Heart right ventricle (tissue), 16 donors: ENCODE results near the gene DOHH. TPM values are rescaled to one million over a fixed set of nuclear protein-coding genes. Genes with fewer than 3 reads are reported as not detected.

Experiments
- ATAC-seq, 8 donors: fragments of 200-7000 bp; cut with Tn5 transposase; one replicate each; pipeline ENCODE4 v1.9.1; 2020; ENCODE audit warnings: mild to moderate bottlenecking in 8 of 8, moderate library complexity in 8 of 8, moderate number of reproducible peaks in 1 of 8
- DNase-seq, 2 donors: peaks; one replicate each; pipeline ENCODE4 v3.0.0-alpha.2; 2020
- H3K27ac ChIP-seq, 10 donors: fragments of 200-600 bp; sonication (generic) in 2 of 10; one replicate each; pipeline versions ENCODE4 v1.5.0 to v1.8.0; 2020 to 2022; ENCODE audit warnings: mild to moderate bottlenecking in 3 of 10
- H3K27me3 ChIP-seq, 7 donors: fragments of 200-600 bp; one replicate each; pipeline ENCODE4 v1.8.0; 2021 to 2022; ENCODE audit warnings: mild to moderate bottlenecking in 2 of 7
- H3K36me3 ChIP-seq, 9 donors: fragments of 200-600 bp; sonication (generic) in 1 of 9; one replicate each; pipeline versions ENCODE4 v1.5.0 to v1.8.0; 2020 to 2022; ENCODE audit warnings: mild to moderate bottlenecking in 2 of 9
- H3K4me1 ChIP-seq, 9 donors: fragments of 200-600 bp; sonication (generic) in 1 of 9; one replicate each; pipeline versions ENCODE4 v1.5.0 to v1.8.0; 2020 to 2022; ENCODE audit warnings: mild to moderate bottlenecking in 4 of 9
- H3K4me3 ChIP-seq, 10 donors: fragments of 200-600 bp; sonication (generic) in 2 of 10; one replicate each; pipeline versions ENCODE4 v1.5.0 to v1.8.0; 2020 to 2022; ENCODE audit warnings: mild to moderate bottlenecking in 7 of 10, moderate library complexity in 2 of 10
- H3K9me3 ChIP-seq, 11 donors: fragments of 200-600 bp in 10 of 11; sonication (generic) in 2 of 11; one replicate each; pipeline versions ENCODE4 v1.5.0 to v1.8.0; 2013 to 2022; ENCODE audit warnings: mild to moderate bottlenecking in 2 of 11, control low read depth in 1 of 11, moderate library complexity in 1 of 11
- CTCF ChIP-seq, 9 donors: fragments of 200-600 bp; sonication (generic) in 2 of 9; IDR thresholded peaks; one replicate each; pipeline versions ENCODE4 v1.5.0 to v1.8.0; 2021 to 2022; ENCODE audit warnings: antibody characterized with exemption in 9 of 9, mild to moderate bottlenecking in 5 of 9, moderate library complexity in 1 of 9
- WGBS, 2 donors: extraction: QIAGEN DNeasy Blood & Tissue Kit; methylation state at CpG; one replicate each; pipeline ENCODE4 v1.1.7; 2013; ENCODE audit warnings: inconsistent platforms in 1 of 2; 5-methylcytosine and 5-hydroxymethylcytosine counted together
- intact Hi-C, 10 donors: fragments of 100-400 bp; cut with DNase I; formaldehyde crosslinking; loops; one replicate each; pipeline versions ENCODE4 v1.11.1 to v1.14.2; 2022
- polyA plus RNA-seq, 2 donors: library from polyadenylated mRNA; stranded (reverse); fragments of 200-250 nt; gene quantifications; one replicate each; pipeline ENCODE4 v1.2.3, GENCODE V29; 2013
- total RNA-seq, 10 donors: library from RNA; stranded (reverse); fragmentation: NEBNext Ultra II Directional in 3 of 10; extraction: Animal tissue kit (Norgen Biotek cat#: 25700) in 3 of 10; gene quantifications; one replicate each; pipeline versions ENCODE4 v1.2.1 to v1.2.4, GENCODE V29; 2021 to 2023
- donor health status: Arrhythmogenic right ventricular cardiomyopathy.
- donor health status: ischemic (EF 13 %, LVEDD 7.1; RV severe dilation, severe dysfunction).
- donor health status: healthy with polysubstance abuse.
- donor health status: DM: no; HTN: yes; CAD: no.
- donor health status: DM: no; HTN: no; CAD: no.
- donor health status: ischemic (EF 25% LVEDD 6.9; RV normal size, moderate dysfunction).
- donor health status: ischemic (EF 25% LVEDD 5.7; RV mildly dilated, moderate dysfunction).
- donor health status: healthy.
- donor health status: DM: yes; HTN: yes; CAD: no.
- donor health status: Ischemic cardiomyopathy.
- donor health status: ischemic (EF 35%, LVEDD 5.7; RV mildly dilated, moderate dysfunction).
- donor health status: nonischemic (EF 11% LVEDD 7.7; RV severe dilation, severe dysfunction).
- donor health status: DM: yes; HTN: yes; CAD: no.
- donor health status: PGD.
- donor health status: ischemic (EF 29% LVEDD 5.4; RV normal size, mild dysfunction).
- donor health status: nonischemic (EF 23%, LVEDD 6.1; RV moderate dilation, normal function).

DOHH gene
- total and polyA plus RNA-seq, 12 donors, result 7.2 to 30.4 (median 10.3) TPM

GRCh38 chr19:3503036-3503572 lies 2.6 kb upstream of the DOHH start:
- ATAC-seq (no peak), DNase-seq (no peak)
- Histone ChIP-seq H3K27me3 (no peaks in the 10 kb centered on the region), H3K4me3 (no peak overlapping the region), H3K9me3 (no peaks in the 10 kb centered on the region), H3K36me3 (no peaks in the 10 kb centered on the region), H3K27ac (no peak overlapping the region), H3K4me1 (peaks cover 4 to 39% (median 31%) of the 10 kb centered on the region in 9 donors)
- intact Hi-C loops, result loop anchor here in 1 of 10 donors (10.0 kb wide), 1 partner anchor 1568 kb away; no protein-coding TSS in a partner anchor
- TF ChIP-seq CTCF (IDR thresholded peaks at IDR 0.05), result no peak
- 74 to 75% methylated on average over 13 of the region's 13 CpGs for WGBS, 2 donors

GRCh38 chr19:3501780-3502179 lies 1.3 kb upstream of the DOHH start:
- 89 to 90% methylated on average over 3 of the region's 3 CpGs for WGBS, 2 donors

GRCh38 chr19:3499738-3500428 lies 591 bp downstream of the DOHH start:
- WGBS, 2 donors, result 22 to 27% methylated on average over 18 of the region's 18 CpGs
- no peak for TF ChIP-seq CTCF (IDR thresholded peaks at IDR 0.05)
- H3K4me3 ChIP-seq, result peak overlapping the region; percentile 81 to 100 (median 91)
- peaks cover 0 to 18% (median 12%) of the 10 kb centered on the region in 9 donors for H3K4me1 ChIP-seq
- DNase-seq (no peak), ATAC-seq (peak in 3 of 8 donors; percentile 5 to 24 (median 6))
- intact Hi-C loops, result loop anchor here in 1 of 10 donors (10.0 kb wide), 1 partner anchor 1565 kb away; no protein-coding TSS in a partner anchor
- H3K27ac ChIP-seq, result peak overlapping the region in 9 of 10 donors; percentile 91 to 99 (median 95)
- H3K9me3 ChIP-seq, result no peaks in the 10 kb centered on the region
- no peaks in the 10 kb centered on the region for H3K27me3 ChIP-seq
- peaks cover 0 to 26% (median 17%) of the 10 kb centered on the region in 9 donors for H3K36me3 ChIP-seq

More at GRCh38 chr19:3501780-3502179, 1.3 kb upstream of the DOHH start:
- DNase-seq, result no peak
- peaks cover 0 to 7% (median 0%) of the 10 kb centered on the region in 9 donors for H3K36me3 ChIP-seq
- intact Hi-C loops, result loop anchor here in 1 of 10 donors (10.0 kb wide), 1 partner anchor 1567 kb away; no protein-coding TSS in a partner anchor
- no peak for ATAC-seq
- H3K4me3 ChIP-seq, result no peak overlapping the region
- H3K9me3 ChIP-seq, result no peaks in the 10 kb centered on the region
- H3K27ac ChIP-seq, result no peak overlapping the region
- TF ChIP-seq CTCF (IDR thresholded peaks at IDR 0.05), result no peak
- H3K4me1 ChIP-seq, result peaks cover 0 to 27% (median 23%) of the 10 kb centered on the region in 9 donors
- no peaks in the 10 kb centered on the region for H3K27me3 ChIP-seq

DNA sequence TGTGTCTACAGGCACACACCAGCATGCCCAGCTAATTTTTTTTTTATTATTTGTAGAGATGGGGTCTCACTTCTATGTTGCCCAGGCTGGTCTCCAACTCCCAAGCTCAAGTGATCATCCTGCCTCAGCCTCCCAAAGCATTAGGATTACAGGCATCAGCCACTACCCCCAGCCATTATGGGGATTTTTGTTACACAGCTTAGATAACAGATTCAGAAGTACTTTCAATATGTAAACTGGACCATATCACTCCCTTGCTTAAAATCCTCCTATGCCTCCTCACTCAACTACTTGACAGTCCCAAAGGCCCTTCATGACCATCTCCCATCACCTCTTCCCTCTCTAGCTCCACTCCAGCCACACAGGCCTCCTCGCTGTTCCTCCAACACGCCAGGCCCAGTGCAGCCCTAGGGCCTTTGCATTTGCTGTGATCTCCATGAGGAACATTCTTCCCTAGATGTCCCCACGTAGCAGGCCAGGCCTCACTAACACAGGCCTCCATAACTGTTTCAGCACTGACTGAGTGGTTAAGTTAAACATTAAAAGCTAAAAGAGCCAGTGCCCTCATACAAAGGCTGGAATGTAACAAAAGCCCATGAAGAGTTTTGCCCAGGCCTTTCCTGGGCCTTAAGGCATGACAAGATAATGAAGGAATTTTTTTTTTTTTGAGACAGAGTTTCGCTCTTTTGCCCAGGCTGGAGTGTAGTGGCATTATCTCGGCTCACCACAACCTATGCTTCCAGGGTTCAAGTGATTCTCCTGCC lies 2.5 kb downstream of the DOHH start:
- Histone ChIP-seq H3K4me3 (no peak overlapping the region), H3K27ac (no peak overlapping the region), H3K9me3 (no peaks in the 10 kb centered on the region), H3K27me3 (no peaks in the 10 kb centered on the region), H3K36me3 (peaks cover 0 to 45% (median 23%) of the 10 kb centered on the region in 9 donors), H3K4me1 (peaks cover 0 to 18% (median 12%) of the 10 kb centered on the region in 9 donors)
- ATAC-seq (no peak), DNase-seq (no peak)
- intact Hi-C loops, result no loop called here
- 96 to 97% methylated on average over 5 of the region's 5 CpGs for WGBS, 2 donors
- no peak for TF ChIP-seq CTCF (IDR thresholded peaks at IDR 0.05)
